ENCODE measurements around the gene FKRP.

Gene FKRP

DNA sequence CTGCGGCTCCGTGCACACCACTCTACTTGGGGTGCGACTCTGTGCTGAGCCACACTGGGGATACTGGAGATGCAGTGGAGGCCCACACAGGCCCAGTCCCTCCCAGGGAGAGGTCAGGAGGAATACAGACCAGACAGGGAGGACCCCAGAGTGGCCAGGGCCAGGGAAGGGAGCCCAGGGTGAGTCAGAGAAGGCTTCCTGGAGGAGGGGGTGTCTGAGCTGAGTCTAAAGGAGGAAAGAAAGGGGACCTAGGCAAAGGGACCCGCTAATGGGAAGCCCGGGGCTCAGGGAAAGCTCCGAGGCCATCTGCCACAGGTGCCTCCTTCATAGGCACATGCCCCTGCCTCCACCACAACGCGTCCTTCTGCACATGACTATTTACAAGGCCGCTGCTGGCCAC lies 15.7 kb upstream of the FKRP start:
- TF ChIP-seq EP300 (IDR thresholded peaks at IDR 0.05; ENCODE audit: borderline replicate concordance), result no peak
- no peak for TF ChIP-seq FOXM1 (IDR thresholded peaks at IDR 0.05; ENCODE audit: borderline replicate concordance, low read depth)
- TF ChIP-seq, protein P1, sequence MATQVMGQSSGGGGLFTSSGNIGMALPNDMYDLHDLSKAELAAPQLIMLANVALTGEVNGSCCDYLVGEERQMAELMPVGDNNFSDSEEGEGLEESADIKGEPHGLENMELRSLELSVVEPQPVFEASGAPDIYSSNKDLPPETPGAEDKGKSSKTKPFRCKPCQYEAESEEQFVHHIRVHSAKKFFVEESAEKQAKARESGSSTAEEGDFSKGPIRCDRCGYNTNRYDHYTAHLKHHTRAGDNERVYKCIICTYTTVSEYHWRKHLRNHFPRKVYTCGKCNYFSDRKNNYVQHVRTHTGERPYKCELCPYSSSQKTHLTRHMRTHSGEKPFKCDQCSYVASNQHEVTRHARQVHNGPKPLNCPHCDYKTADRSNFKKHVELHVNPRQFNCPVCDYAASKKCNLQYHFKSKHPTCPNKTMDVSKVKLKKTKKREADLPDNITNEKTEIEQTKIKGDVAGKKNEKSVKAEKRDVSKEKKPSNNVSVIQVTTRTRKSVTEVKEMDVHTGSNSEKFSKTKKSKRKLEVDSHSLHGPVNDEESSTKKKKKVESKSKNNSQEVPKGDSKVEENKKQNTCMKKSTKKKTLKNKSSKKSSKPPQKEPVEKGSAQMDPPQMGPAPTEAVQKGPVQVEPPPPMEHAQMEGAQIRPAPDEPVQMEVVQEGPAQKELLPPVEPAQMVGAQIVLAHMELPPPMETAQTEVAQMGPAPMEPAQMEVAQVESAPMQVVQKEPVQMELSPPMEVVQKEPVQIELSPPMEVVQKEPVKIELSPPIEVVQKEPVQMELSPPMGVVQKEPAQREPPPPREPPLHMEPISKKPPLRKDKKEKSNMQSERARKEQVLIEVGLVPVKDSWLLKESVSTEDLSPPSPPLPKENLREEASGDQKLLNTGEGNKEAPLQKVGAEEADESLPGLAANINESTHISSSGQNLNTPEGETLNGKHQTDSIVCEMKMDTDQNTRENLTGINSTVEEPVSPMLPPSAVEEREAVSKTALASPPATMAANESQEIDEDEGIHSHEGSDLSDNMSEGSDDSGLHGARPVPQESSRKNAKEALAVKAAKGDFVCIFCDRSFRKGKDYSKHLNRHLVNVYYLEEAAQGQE (IDR thresholded peaks at IDR 0.05; ENCODE audit: low read depth), result no peak
- no peak for TF ChIP-seq RAD21 (IDR thresholded peaks at IDR 0.05; ENCODE audit: low read depth)
- TF ChIP-seq CEBPB (IDR thresholded peaks at IDR 0.05), result no peak
- TF ChIP-seq TCF12 (IDR thresholded peaks at IDR 0.05; ENCODE audit: low read depth), result no peak
- TF ChIP-seq TEAD4 (IDR thresholded peaks at IDR 0.05), result no peak
- TF ChIP-seq, protein P2, sequence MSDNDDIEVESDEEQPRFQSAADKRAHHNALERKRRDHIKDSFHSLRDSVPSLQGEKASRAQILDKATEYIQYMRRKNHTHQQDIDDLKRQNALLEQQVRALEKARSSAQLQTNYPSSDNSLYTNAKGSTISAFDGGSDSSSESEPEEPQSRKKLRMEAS (IDR thresholded peaks at IDR 0.05), result no peak

DNA sequence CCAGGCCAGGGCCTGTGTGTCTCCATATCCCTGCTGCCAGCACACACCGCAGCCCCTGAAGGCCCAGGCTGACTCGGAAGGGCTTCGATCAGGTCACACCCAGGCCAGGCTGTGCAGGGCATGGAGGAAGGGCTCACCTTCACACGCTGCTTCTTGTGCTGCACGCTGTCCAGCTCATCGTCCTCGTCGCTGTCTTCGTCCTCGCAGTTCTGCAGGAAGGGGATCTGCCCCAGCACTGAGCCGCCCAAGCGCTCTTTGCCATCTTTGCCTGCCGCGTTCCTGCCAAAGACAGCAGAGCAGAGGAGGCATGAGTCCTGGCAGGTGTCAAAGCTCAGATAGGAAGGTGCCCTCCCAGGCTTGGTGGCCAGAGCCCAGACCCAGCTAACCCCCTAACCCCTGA lies 15.3 kb upstream of the FKRP start:
- TF ChIP-seq TCF12 (IDR thresholded peaks at IDR 0.05; ENCODE audit: low read depth) (no peak), CREB1 (IDR thresholded peaks at IDR 0.05; ENCODE audit: low read depth) (no peak), YY1 (IDR thresholded peaks at IDR 0.05; ENCODE audit: low read depth) (no peak), NFIC (IDR thresholded peaks at IDR 0.05) (no peak), RAD21 (IDR thresholded peaks at IDR 0.05; ENCODE audit: low read depth) (no peak), FOXM1 (IDR thresholded peaks at IDR 0.05; ENCODE audit: borderline replicate concordance, low read depth) (no peak), ZBTB7A (IDR thresholded peaks at IDR 0.05; ENCODE audit: low read depth) (no peak), TEAD4 (IDR thresholded peaks at IDR 0.05) (no peak), EGR1 (IDR thresholded peaks at IDR 0.05) (no peak), CEBPB (IDR thresholded peaks at IDR 0.05) (no peak)
- TF ChIP-seq, protein P3, sequence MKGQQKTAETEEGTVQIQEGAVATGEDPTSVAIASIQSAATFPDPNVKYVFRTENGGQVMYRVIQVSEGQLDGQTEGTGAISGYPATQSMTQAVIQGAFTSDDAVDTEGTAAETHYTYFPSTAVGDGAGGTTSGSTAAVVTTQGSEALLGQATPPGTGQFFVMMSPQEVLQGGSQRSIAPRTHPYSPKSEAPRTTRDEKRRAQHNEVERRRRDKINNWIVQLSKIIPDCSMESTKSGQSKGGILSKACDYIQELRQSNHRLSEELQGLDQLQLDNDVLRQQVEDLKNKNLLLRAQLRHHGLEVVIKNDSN (IDR thresholded peaks at IDR 0.05), result no peak
- TF ChIP-seq, protein P1 (IDR thresholded peaks at IDR 0.05; ENCODE audit: low read depth), result no peak

DNA sequence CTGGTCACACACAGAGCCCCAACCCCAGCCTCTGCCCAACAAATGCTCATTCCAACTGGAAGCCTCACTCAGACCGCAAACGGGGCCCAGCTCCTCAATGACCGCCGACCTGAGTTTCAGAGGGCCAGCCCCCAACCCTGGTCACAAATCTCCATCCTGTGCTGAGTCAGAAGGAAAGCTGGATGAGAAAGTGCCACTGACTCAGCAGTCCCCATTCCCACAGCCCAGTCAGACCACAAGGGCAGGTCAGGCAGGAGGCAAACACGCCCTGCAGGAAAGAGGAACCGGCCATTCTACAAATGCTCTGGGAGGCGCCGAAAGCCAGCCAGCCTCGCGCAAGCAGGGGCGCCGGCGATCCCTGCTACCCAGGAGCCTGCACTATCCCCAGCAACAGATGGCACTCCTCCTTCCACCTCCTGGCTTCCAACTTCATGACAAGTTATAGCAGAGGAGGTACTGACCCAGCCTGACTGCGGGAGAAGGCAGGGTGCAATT lies 14.8 kb upstream of the FKRP start:
- TF ChIP-seq EP300 (IDR thresholded peaks at IDR 0.05; ENCODE audit: borderline replicate concordance), result no peak
- TF ChIP-seq, protein P1 (IDR thresholded peaks at IDR 0.05; ENCODE audit: low read depth), result no peak
- no peak for TF ChIP-seq FOXM1 (IDR thresholded peaks at IDR 0.05; ENCODE audit: borderline replicate concordance, low read depth)

DNA sequence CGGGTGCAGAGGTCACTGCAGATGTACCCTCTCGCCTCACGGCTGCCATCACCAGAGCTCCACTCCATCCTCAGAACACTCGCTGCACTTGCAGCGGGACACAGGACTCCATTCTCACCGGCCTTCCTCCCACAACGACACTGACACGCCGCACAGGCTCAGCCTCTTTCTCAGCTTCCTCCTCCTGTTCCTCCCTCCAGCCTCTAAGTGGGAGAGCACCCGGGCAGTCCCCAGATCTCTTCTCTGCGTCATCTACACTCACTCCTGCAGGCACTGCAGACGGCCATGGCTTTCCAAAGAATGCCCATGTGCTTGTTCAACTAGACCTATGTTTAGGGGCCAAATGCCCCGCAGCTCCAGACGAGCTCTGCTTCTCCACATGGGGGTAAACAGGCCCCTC lies 14.3 kb upstream of the FKRP start:
- TF ChIP-seq RAD21 (IDR thresholded peaks at IDR 0.05; ENCODE audit: low read depth), result no peak
- no peak for TF ChIP-seq EGR1 (IDR thresholded peaks at IDR 0.05)
- TF ChIP-seq, protein P2 (IDR thresholded peaks at IDR 0.05), result no peak
- no peak for TF ChIP-seq NFIC (IDR thresholded peaks at IDR 0.05)
- TF ChIP-seq YY1 (IDR thresholded peaks at IDR 0.05; ENCODE audit: low read depth), result no peak
- TF ChIP-seq TEAD4 (IDR thresholded peaks at IDR 0.05), result no peak
- TF ChIP-seq FOXM1 (IDR thresholded peaks at IDR 0.05; ENCODE audit: borderline replicate concordance, low read depth), result no peak
- TF ChIP-seq TCF12 (IDR thresholded peaks at IDR 0.05; ENCODE audit: low read depth), result no peak
- no peak for TF ChIP-seq ZBTB7A (IDR thresholded peaks at IDR 0.05; ENCODE audit: low read depth)
- no peak for TF ChIP-seq CEBPB (IDR thresholded peaks at IDR 0.05)
- no peak for TF ChIP-seq TAF1 (IDR thresholded peaks at IDR 0.05; ENCODE audit: low read depth)
- TF ChIP-seq, protein P3 (IDR thresholded peaks at IDR 0.05), result no peak
- TF ChIP-seq, protein P1 (IDR thresholded peaks at IDR 0.05; ENCODE audit: low read depth), result no peak
- no peak for TF ChIP-seq EP300 (IDR thresholded peaks at IDR 0.05; ENCODE audit: borderline replicate concordance)
- TF ChIP-seq CREB1 (IDR thresholded peaks at IDR 0.05; ENCODE audit: low read depth), result no peak
